ENCODE measurements around the gene OR52E8.

OR52E8 gene

DNA sequence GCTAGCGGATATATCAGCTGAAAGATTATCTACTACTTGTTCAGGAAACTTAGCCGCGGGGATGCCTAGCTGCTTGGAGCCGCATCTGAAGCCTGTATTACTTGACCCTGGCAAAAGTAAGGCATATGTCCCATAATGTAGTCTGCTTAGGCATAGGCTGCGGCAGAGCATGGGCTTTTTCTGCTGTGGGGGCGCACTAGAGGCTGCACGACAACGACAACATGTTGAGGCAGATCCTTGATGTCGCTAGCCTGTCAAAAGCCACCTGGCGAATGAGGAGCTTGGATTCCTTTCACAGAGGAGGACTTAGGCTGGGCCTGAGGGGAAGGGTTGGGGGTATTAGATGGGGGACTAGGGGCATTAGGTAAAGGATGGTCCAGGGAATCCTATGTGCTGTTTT is 49.9 kb downstream of the OR52E8 start:
- no peak for DNase-seq
